CD4-positive, alpha-beta T cell treated with Interleukin-4 for 1 hour (primary cell): ENCODE results near the gene HMGCS1.
"Not testable (repeated sequence)": the region's sequence is repeated elsewhere in the genome, so short reads cannot be mapped to it uniquely, and the experiment has no call there.

Experiments used
- DNase-seq, 2 donors: peaks; one replicate each; pipeline ENCODE4 v3.0.0-alpha.2; 2020 to 2022

The HMGCS1 gene

DNA sequence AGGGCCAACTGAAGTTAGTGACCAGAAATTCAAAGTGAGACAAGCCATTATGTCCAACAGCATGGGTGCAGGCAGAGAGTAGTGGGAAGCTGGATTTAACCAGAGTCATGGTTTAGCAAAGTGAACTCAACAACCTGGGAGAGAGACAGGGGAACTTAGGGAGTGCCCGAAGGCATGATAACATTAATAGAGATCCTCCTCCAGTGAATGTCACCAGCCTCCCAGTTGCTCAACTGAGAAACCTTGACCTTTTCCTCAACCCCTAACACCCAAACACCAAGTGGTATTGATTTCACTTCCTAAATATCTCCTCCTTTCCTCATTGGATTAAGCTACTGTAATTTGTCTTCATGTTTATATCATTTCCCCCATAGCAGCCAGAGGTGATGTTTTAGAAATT lies 42.6 kb downstream of the HMGCS1 start:
- DNase-seq: no peak

DNA sequence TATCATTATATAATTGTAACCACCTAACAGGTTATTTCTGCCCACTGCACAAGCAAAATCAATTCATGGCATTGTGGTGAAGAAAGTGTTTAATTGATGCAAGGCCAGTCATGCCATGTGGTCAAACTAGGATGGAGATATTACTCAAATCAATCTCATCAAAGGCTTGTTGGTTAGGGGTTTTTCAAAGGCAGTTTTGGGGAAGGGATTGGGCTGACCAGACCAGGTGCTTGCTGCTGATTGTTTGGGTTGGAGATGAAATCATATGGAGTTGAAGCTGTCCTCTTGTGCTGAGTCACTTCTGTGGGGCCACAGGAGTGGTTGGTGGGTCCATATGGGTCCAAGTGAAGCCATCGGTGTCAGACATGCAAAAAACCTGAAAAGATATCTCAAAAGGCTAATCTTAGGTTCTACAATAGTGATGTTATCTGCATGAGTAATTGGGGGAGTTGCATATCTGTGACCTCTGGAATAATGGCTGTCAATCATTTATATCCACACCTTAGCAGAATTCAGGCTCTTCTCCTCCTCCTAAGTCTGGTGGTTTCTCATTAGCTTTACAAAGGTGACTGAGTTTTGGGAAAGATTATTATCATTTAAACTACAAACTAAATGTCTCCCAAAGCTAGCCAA lies 44.9 kb downstream of the HMGCS1 start:
- DNase-seq: no peak

DNA sequence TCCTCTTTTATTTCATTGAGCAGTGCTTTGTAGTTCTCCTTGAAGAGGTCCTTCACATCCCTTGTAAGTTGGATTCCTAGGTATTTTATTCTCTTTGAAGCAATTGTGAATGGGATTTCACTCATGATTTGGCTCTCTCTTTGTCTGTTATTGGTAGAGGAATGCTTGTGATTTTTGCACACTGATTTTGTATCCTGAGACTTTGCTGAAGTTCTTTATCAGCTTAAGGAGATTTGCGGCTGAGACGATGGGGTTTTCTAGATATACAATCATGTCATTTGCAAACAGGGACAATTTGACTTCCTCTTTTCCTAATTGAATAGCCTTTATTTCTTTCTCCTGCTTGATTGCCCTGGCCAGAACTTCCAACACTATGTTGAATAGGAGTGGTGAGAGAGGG lies 50.9 kb downstream of the HMGCS1 start:
- not testable (repeated sequence) for DNase-seq

DNA sequence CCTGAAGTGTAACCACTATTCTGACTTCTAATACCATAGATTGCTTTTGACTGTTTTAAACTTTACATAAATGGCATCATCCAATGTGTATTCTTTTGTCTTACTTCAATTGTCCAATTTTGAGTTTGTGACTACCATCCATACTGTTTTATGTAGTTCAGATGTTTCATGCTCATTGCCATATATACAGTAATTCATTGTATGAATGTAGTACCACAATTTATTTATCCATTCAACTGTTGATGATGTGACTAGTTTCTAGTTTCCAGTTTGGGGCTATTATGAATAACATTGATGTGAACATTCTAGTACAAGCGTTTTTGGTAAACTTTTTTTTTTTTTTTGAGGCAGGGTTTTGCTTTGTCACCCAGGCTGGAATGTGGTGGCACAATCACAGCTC lies 55.1 kb downstream of the HMGCS1 start:
- DNase-seq: no peak

DNA sequence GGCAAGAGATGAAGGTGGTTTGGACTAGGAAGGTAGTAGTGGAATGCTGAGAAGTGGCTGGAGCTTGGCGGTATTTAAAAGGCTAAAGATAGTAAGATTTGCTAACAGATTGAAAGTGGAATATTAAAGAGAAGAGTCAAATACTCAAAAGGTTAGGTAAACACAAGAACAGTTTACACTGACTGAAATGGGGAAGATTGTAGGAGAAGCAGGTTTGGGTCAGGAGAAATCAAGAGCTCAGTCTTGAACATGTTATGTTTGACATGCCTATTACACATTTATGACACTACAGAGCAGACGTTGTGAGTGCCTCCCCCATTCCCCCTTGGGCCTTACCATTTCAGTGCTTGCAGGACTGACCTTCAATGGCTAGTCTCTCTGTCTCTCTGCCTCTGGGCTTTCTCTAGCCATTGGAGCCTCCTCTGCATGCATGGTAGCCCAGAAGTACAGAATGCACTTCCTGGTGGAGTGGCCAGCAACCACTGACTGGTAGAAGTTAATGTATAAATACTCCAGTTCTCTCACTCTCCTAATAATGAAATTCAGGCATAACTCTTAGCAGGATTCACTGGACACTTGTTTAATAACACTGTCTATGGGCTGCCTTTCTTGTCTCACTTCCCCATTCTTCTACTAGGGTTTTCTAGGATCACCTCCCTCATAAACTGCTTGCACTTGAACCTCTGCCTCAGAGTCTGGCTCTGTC lies 56.8 kb downstream of the HMGCS1 start:
- DNase-seq: no peak

DNA sequence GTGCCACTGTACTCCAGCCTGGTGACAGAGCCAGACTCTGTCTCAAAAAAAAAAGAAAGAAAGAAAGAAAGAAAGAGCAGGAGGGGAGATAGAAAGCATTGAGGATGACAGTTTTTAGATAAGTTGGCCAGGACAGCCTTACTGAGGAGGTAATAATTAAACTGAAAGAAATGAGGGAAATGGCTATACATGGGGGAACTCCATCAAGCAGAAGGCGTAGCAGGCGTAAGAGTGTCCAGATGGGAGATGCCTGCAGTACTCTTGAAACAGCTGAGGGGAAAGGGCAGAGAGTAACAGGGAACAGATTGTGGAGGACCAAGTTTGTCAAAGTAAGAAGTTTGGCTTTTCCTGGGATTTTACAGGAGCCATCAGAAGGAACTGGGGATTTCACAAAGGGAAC lies 57.5 kb downstream of the HMGCS1 start:
- DNase-seq: no peak

DNA sequence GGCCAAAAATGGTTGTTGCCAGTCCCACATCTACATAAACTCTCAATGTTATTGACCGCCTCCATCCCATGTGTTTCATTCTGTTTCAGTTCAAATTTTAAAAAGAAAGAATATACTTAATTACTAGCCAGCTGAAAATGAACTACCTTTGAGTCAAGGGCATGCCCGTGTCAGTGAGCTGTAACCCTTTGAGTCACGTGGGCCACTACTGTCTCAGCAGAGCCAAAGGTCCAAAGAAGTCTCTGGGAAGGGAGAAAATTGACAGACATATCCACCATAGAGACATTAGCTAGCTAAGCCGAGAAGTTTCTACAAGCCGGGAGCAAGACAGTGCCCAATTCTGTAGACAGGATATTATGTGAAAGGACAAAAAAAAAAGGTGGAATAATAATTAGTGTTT lies 61.5 kb downstream of the HMGCS1 start:
- DNase-seq: no peak

DNA sequence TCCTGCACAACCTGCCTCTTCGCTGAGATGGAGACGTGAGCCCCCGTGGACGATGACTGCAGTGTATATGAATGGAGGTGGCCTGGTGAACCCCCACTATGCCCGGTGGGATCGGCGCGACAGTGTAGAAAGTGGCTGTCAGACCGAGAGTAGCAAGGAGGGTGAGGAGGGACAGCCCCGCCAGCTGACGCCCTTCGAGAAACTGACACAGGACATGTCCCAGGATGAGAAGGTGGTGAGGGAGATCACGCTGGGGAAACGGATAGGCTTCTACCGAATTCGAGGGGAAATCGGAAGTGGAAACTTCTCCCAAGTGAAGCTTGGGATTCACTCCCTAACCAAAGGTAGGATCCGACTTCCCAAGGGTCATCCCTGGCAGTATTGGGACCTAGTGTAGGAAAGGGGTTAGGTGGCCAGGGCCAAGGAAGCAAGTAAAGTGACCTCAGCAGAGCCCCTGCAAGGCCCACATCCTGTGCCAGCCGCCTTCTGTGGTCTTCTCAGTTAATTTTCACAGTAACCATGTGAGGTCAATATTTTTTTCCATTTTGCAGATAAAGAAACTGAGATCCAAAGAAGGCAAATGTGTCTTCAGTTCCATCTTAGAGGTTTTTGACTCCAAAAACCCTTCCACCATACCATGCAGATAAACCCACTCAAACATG lies 67.4 kb downstream of the HMGCS1 start:
- no peak for DNase-seq

DNA sequence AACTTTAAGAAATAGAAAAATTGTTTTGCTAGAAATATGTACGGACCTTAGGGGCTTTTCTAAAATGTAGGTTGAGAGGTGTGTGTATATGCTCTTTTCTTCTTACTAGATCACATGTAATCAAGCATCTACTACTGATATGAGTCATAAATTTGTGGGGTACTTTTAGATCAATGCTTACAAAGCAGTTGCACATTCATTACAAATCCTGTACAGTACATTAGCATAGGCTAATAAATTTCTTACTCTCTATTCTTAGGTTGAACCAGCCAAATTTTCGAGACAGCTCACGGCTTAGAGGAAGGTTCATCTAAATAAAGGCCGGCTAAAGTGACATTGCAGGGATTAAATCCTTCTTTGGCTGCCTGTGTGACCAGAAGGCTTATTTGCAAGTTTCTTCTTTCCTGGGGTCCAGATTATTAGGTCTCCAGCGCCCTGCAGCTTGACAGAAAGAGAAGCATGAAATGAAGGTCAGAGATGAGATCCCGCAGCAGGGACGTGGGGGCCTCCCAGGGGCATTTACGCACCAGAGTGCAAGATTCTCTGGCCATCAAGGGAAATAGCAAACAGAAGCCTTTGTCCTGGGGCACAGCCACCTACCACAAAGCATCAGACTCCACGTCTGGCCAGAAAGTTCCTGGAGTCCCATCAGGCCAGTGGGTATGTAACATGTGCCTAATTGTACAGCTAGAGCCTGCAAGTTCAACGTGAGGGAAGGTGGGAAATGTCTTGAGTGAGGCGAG lies 68.2 kb downstream of the HMGCS1 start:
- no peak for DNase-seq

DNA sequence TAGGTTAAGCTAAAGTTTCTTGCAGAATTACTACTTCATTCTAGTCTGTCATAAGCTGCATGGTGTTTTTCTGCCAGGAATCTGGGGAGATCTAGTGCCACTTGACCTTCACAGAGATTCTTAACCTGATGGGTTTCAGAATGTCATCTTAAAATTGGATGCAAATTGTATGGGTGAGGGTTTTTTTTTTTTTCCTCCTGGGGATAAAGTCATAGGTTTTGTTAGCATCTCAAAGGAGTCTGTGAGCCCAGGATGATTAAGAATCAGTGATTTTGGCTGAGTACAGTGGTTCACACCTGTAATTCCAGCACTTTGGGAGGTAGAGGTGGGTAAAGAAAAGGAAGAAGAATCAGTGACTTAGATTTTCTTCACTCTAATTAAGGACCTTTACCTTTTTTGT lies 69.9 kb downstream of the HMGCS1 start:
- no peak for DNase-seq

DNA sequence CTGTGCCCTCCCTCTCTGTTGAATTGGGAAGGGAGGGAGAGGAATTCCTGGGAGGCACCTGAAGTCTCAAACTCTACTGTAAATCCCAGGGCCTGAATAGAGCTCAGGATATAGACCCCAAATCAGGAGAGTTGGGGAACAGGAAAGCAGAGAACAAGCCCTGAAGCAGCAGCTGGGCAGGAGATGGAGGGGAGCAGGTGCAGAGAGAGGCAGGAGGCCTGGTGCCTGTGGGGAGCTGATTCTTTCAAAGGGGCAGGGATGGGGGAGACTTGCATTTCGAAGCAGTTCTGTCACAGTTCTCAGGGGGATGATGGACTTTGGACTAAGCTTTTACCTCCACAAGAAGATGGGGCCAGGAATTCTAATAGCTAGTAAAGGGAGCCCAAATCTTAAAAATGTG lies 71.0 kb downstream of the HMGCS1 start:
- no peak for DNase-seq
